ENCODE results near the gene ATP2C1. TPM values are rescaled to one million over a fixed set of nuclear protein-coding genes. Genes with fewer than 3 reads are reported as not detected.
"Not testable (repeated sequence)": the region's sequence is repeated elsewhere in the genome, so short reads cannot be mapped to it uniquely, and the experiment has no call there.

Gene ATP2C1
- total RNA-seq, 8 experiments from 2014 or later: 41.6 to 79.3 (median 65.7) TPM

GRCh38 chr3:131026321-131027151, 132.7 kb downstream of the ATP2C1 start, which contains the start of the genes ASTE1 and NEK11:
Gene ASTE1, minus strand, starts transcription at chr3:131026825. Its CDS starts 1,519 bp downstream, at chr3:131025306.
Gene NEK11, plus strand, starts transcription at chr3:131026877. Its CDS starts 2,832 bp downstream, at chr3:131029709.
- Histone ChIP-seq H3K4me3 (peak within 1 kb of the TSS; percentile 28 to 41 (median 33)), H3K27ac (peak within 1 kb of the TSS in 1 of 2 donors; percentile 29), H3K4me1 (replicated peaks in 1 of 2) (no peaks in the 10 kb centered on the region)
- peak; percentile 86 to 98 (median 96) for ATAC-seq (replicated peaks in 6 of 8)
- in situ Hi-C loops (cut with MboI; ENCODE audit: low pct_unique_long_range_greater_than_20kb in 2 of 9, low sequenced_read_pairs in 9 of 9, unreplicated experiment in 9 of 9): loop anchor here in 6 of 9 experiments (25.0 kb wide), 4 partner anchors 486 to 1161 kb away; partner anchors contain the start of genes CPNE4 (in 2 of the 6) and MRPL3 (in 1 of the 6)
- 0 to 60% (median 25%) methylated on average over 2 to 24 of the region's 56 CpGs; no CpG with 5 or more reads in 1 of the 10 experiments for WGBS, 10 experiments

- Histone ChIP-seq H3K4me3 (no peak overlapping the region), H3K27ac (no peak overlapping the region), H3K4me1 (replicated peaks in 1 of 2) (no peaks in the 10 kb centered on the region)
- no peak for ATAC-seq (replicated peaks in 6 of 8)
- in situ Hi-C loops (cut with MboI; ENCODE audit: low pct_unique_long_range_greater_than_20kb in 2 of 9, low sequenced_read_pairs in 9 of 9, unreplicated experiment in 9 of 9): loop anchor here in 6 of 9 experiments (25.0 kb wide), 4 partner anchors 483 to 1158 kb away; partner anchors contain the start of genes CPNE4 (in 2 of the 6) and MRPL3 (in 1 of the 6)
- WGBS, 10 experiments: 60 to 100% (median 92%) methylated on average over 1 to 3 of the region's 3 CpGs; no CpG with 5 or more reads in 6 of the 10 experiments
Measured at GRCh38 chr3:131028844-131029243, 135.0 kb downstream of the ATP2C1 start.

GRCh38 chr3:131031660-131032059, 137.8 kb downstream of the ATP2C1 start:
- ATAC-seq (replicated peaks in 6 of 8): peak in 1 of 8 experiments; percentile 11
- no peak overlapping the region for H3K4me3 ChIP-seq
- in situ Hi-C loops (cut with MboI; ENCODE audit: low pct_unique_long_range_greater_than_20kb in 2 of 9, low sequenced_read_pairs in 9 of 9, unreplicated experiment in 9 of 9): loop anchor here in 6 of 9 experiments (25.0 kb wide), 4 partner anchors 481 to 1156 kb away; partner anchors contain the start of genes CPNE4 (in 2 of the 6) and MRPL3 (in 1 of the 6)
- no peak overlapping the region for H3K27ac ChIP-seq
- no peaks in the 10 kb centered on the region for H3K4me1 ChIP-seq (replicated peaks in 1 of 2)
- WGBS, 10 experiments: 40 to 100% (median 71%) methylated on average over 1 to 3 of the region's 3 CpGs; no CpG with 5 or more reads in 3 of the 10 experiments

- in situ Hi-C loops (cut with MboI; ENCODE audit: low pct_unique_long_range_greater_than_20kb in 2 of 9, low sequenced_read_pairs in 9 of 9, unreplicated experiment in 9 of 9): loop anchor here in 6 of 9 experiments (25.0 kb wide), 4 partner anchors 479 to 1154 kb away; partner anchors contain the start of genes CPNE4 (in 2 of the 6) and MRPL3 (in 1 of the 6)
- 0 to 33% (median 9%) methylated on average over 1 of the region's 1 CpG; no CpG with 5 or more reads in 2 of the 10 experiments for WGBS, 10 experiments
Measured at GRCh38 chr3:131033480-131034080, 139.7 kb downstream of the ATP2C1 start.

GRCh38 chr3:131036200-131036816, 142.4 kb downstream of the ATP2C1 start:
- 17 to 100% (median 67%) methylated on average over 1 of the region's 1 CpG; no CpG with 5 or more reads in 3 of the 10 experiments for WGBS, 10 experiments
- in situ Hi-C loops (cut with MboI; ENCODE audit: low pct_unique_long_range_greater_than_20kb in 2 of 9, low sequenced_read_pairs in 9 of 9, unreplicated experiment in 9 of 9): loop anchor here in 6 of 9 experiments (25.0 kb wide), 4 partner anchors 476 to 1151 kb away; partner anchors contain the start of genes CPNE4 (in 2 of the 6) and MRPL3 (in 1 of the 6)
- Histone ChIP-seq H3K4me1 (replicated peaks in 1 of 2) (no peaks in the 10 kb centered on the region), H3K27ac (no peak overlapping the region), H3K4me3 (no peak overlapping the region)
- no peak for ATAC-seq (replicated peaks in 6 of 8)

More at GRCh38 chr3:131033480-131034080, 139.7 kb downstream of the ATP2C1 start:
- H3K4me3 ChIP-seq: no peak overlapping the region
- no peak overlapping the region for H3K27ac ChIP-seq
- ATAC-seq (replicated peaks in 6 of 8): peak in 3 of 8 experiments; percentile 44 to 77 (median 50)
- H3K4me1 ChIP-seq (replicated peaks in 1 of 2): no peaks in the 10 kb centered on the region

- no peak overlapping the region for H3K4me3 ChIP-seq
- no peaks in the 10 kb centered on the region for H3K4me1 ChIP-seq (replicated peaks in 1 of 2)
- in situ Hi-C loops (cut with MboI; ENCODE audit: low pct_unique_long_range_greater_than_20kb in 2 of 9, low sequenced_read_pairs in 9 of 9, unreplicated experiment in 9 of 9): loop anchor here in 6 of 9 experiments (25.0 kb wide), 4 partner anchors 475 to 1150 kb away; partner anchors contain the start of genes CPNE4 (in 2 of the 6) and MRPL3 (in 1 of the 6)
- no peak for ATAC-seq (replicated peaks in 6 of 8)
- WGBS, 10 experiments: 40 to 100% (median 88%) methylated on average over 1 to 5 of the region's 5 CpGs
- H3K27ac ChIP-seq: no peak overlapping the region
Measured at GRCh38 chr3:131036986-131037385, 143.1 kb downstream of the ATP2C1 start.

- Histone ChIP-seq H3K27ac (no peak overlapping the region), H3K4me1 (replicated peaks in 1 of 2) (no peaks in the 10 kb centered on the region), H3K4me3 (no peak overlapping the region)
- 50 to 96% (median 75%) methylated on average over 1 to 2 of the region's 2 CpGs; no CpG with 5 or more reads in 1 of the 10 experiments for WGBS, 10 experiments
- in situ Hi-C loops (cut with MboI; ENCODE audit: low pct_unique_long_range_greater_than_20kb in 2 of 9, low sequenced_read_pairs in 9 of 9, unreplicated experiment in 9 of 9): loop anchor here in 6 of 9 experiments (25.0 kb wide), 4 partner anchors 474 to 1149 kb away; partner anchors contain the start of genes CPNE4 (in 2 of the 6) and MRPL3 (in 1 of the 6)
- no peak for ATAC-seq (replicated peaks in 6 of 8)
Measured at GRCh38 chr3:131038326-131038725, 144.4 kb downstream of the ATP2C1 start.

- 67 to 100% (median 75%) methylated on average over 1 to 6 of the region's 10 CpGs; no CpG with 5 or more reads in 2 of the 10 experiments for WGBS, 10 experiments
- not testable (repeated sequence) for ATAC-seq (replicated peaks in 6 of 8); H3K4me3 ChIP-seq; H3K27ac ChIP-seq; H3K4me1 ChIP-seq (replicated peaks in 1 of 2)
- in situ Hi-C loops (cut with MboI; ENCODE audit: low pct_unique_long_range_greater_than_20kb in 2 of 9, low sequenced_read_pairs in 9 of 9, unreplicated experiment in 9 of 9): loop anchor here in 6 of 9 experiments (25.0 kb wide), 4 partner anchors 470 to 1145 kb away; partner anchors contain the start of genes CPNE4 (in 2 of the 6) and MRPL3 (in 1 of the 6)
Measured at GRCh38 chr3:131042271-131042985, 148.5 kb downstream of the ATP2C1 start.

GRCh38 chr3:131047582-131047981, 153.7 kb downstream of the ATP2C1 start:
- Histone ChIP-seq H3K4me1 (replicated peaks in 1 of 2) (peaks cover 0 to 3% of the 10 kb centered on the region in 2 donors), H3K27ac (no peak overlapping the region), H3K4me3 (no peak overlapping the region)
- 94 to 100% (median 100%) methylated on average over 1 to 2 of the region's 2 CpGs; no CpG with 5 or more reads in 6 of the 10 experiments for WGBS, 10 experiments
- no peak for ATAC-seq (replicated peaks in 6 of 8)
- in situ Hi-C loops (cut with MboI; ENCODE audit: low pct_unique_long_range_greater_than_20kb in 2 of 9, low sequenced_read_pairs in 9 of 9, unreplicated experiment in 9 of 9): loop anchor here in 6 of 9 experiments (25.0 kb wide), 4 partner anchors 465 to 1140 kb away; partner anchors contain the start of genes CPNE4 (in 2 of the 6) and MRPL3 (in 1 of the 6)

GRCh38 chr3:131048030-131048429, 154.1 kb downstream of the ATP2C1 start:
- WGBS, 10 experiments: 60 to 95% (median 90%) methylated on average over 2 to 6 of the region's 7 CpGs; no CpG with 5 or more reads in 4 of the 10 experiments
- ATAC-seq (replicated peaks in 6 of 8): no peak
- Histone ChIP-seq H3K4me1 (replicated peaks in 1 of 2) (peaks cover 0 to 3% of the 10 kb centered on the region in 2 donors), H3K27ac (no peak overlapping the region), H3K4me3 (no peak overlapping the region)
- in situ Hi-C loops (cut with MboI; ENCODE audit: low pct_unique_long_range_greater_than_20kb in 2 of 9, low sequenced_read_pairs in 9 of 9, unreplicated experiment in 9 of 9): loop anchor here in 6 of 9 experiments (25.0 kb wide), 4 partner anchors 464 to 1139 kb away; partner anchors contain the start of genes CPNE4 (in 2 of the 6) and MRPL3 (in 1 of the 6)

- WGBS, 10 experiments: 7 to 75% (median 48%) methylated on average over 1 to 3 of the region's 3 CpGs; no CpG with 5 or more reads in 1 of the 10 experiments
- in situ Hi-C loops (cut with MboI; ENCODE audit: low pct_unique_long_range_greater_than_20kb in 2 of 9, low sequenced_read_pairs in 9 of 9, unreplicated experiment in 9 of 9): no loop called here
Measured at GRCh38 chr3:131050001-131050400, 156.1 kb downstream of the ATP2C1 start.

More at GRCh38 chr3:131050001-131050400, 156.1 kb downstream of the ATP2C1 start:
- H3K4me1 ChIP-seq (replicated peaks in 1 of 2): peaks cover 0 to 3% of the 10 kb centered on the region in 2 donors
- no peak overlapping the region for H3K4me3 ChIP-seq
- no peak for ATAC-seq (replicated peaks in 6 of 8)
- H3K27ac ChIP-seq: no peak overlapping the region

Measured in motor neuron (in vitro differentiated cells).